KOPT-K1 (cell line): ENCODE measurements around the gene HPF1.
"Not testable (repeated sequence)": the region's sequence is repeated elsewhere in the genome, so short reads cannot be mapped to it uniquely, and the experiment has no call there.

Experiments used
- H3K27ac ChIP-seq: fragments of 200-600 bp; sonication (generic); 2 replicates; pipeline ENCODE4 v1.5.1; 2016; ENCODE audit warnings: antibody characterized with exemption, mild to moderate bottlenecking, low read depth, low read length; ENCODE audit not compliant: poor library complexity, severe bottlenecking
- H3K36me3 ChIP-seq: fragments of 200-600 bp; sonication (generic); 2 replicates; pipeline ENCODE4 v1.5.1; 2017; ENCODE audit warnings: antibody characterized with exemption, mild to moderate bottlenecking, low read length, moderate library complexity; ENCODE audit not compliant: insufficient read depth
- H3K9me3 ChIP-seq: fragments of 200-600 bp; sonication (generic); 2 replicates; pipeline ENCODE4 v1.5.1; 2017; ENCODE audit warnings: antibody characterized with exemption, low read length, mild to moderate bottlenecking; ENCODE audit not compliant: insufficient read depth, poor library complexity, severe bottlenecking

The HPF1 gene

GRCh38 chr4:169765835-169766234 is 8.1 kb upstream of the HPF1 start:
- Histone ChIP-seq H3K36me3 (no peaks in the 10 kb centered on the region), H3K9me3 (no peaks in the 10 kb centered on the region), H3K27ac (no peak overlapping the region)

- Histone ChIP-seq H3K36me3 (no peaks in the 10 kb centered on the region), H3K27ac (no peak overlapping the region), H3K9me3 (no peaks in the 10 kb centered on the region)
Observed at GRCh38 chr4:169761846-169762245, 4.1 kb upstream of the HPF1 start.

- H3K27ac ChIP-seq = no peak overlapping the region
- peaks cover 4% of the 10 kb centered on the region; the same call in 1 of the 2 replicates for H3K36me3 ChIP-seq
- H3K9me3 ChIP-seq = no peaks in the 10 kb centered on the region
Observed at GRCh38 chr4:169758401-169758962, 738 bp upstream of the HPF1 start.

- H3K27ac ChIP-seq = peak overlapping the region; percentile 74
- H3K9me3 ChIP-seq = no peaks in the 10 kb centered on the region
- H3K36me3 ChIP-seq = peaks cover 18% of the 10 kb centered on the region
Observed at GRCh38 chr4:169756971-169757574, 671 bp downstream of the HPF1 start.

GRCh38 chr4:169745291-169745690 is 12.5 kb downstream of the HPF1 start:
- no peaks in the 10 kb centered on the region for H3K9me3 ChIP-seq
- no peak overlapping the region for H3K27ac ChIP-seq
- peaks cover 76% of the 10 kb centered on the region for H3K36me3 ChIP-seq

- peaks cover 74% of the 10 kb centered on the region for H3K36me3 ChIP-seq
- no peak overlapping the region for H3K27ac ChIP-seq
- H3K9me3 ChIP-seq = no peaks in the 10 kb centered on the region
Observed at GRCh38 chr4:169744601-169745000, 13.1 kb downstream of the HPF1 start.

GRCh38 chr4:169741569-169741968 is 16.2 kb downstream of the HPF1 start:
- H3K27ac ChIP-seq = no peak overlapping the region
- no peaks in the 10 kb centered on the region for H3K9me3 ChIP-seq
- H3K36me3 ChIP-seq = peaks cover 70% of the 10 kb centered on the region

- H3K9me3 ChIP-seq, H3K27ac ChIP-seq: not testable (repeated sequence)
- peaks cover 72% of the 10 kb centered on the region for H3K36me3 ChIP-seq
Observed at GRCh38 chr4:169738604-169739003, 19.1 kb downstream of the HPF1 start.

- Histone ChIP-seq H3K36me3 (peaks cover 68% of the 10 kb centered on the region), H3K9me3 (no peaks in the 10 kb centered on the region), H3K27ac (no peak overlapping the region)
Observed at GRCh38 chr4:169730564-169730963, 27.2 kb downstream of the HPF1 start.

GRCh38 chr4:169727616-169728015 is 30.1 kb downstream of the HPF1 start:
- H3K27ac ChIP-seq = no peak overlapping the region
- H3K9me3 ChIP-seq = no peaks in the 10 kb centered on the region
- H3K36me3 ChIP-seq = peaks cover 46% of the 10 kb centered on the region

- Histone ChIP-seq H3K9me3 (no peaks in the 10 kb centered on the region), H3K36me3 (peaks cover 49% of the 10 kb centered on the region), H3K27ac (no peak overlapping the region)
Observed at GRCh38 chr4:169724260-169724659, 33.5 kb downstream of the HPF1 start.

GRCh38 chr4:169723207-169723965 is 34.4 kb downstream of the HPF1 start:
- Histone ChIP-seq H3K9me3 (no peaks in the 10 kb centered on the region), H3K36me3 (peaks cover 49% of the 10 kb centered on the region), H3K27ac (no peak overlapping the region)

- H3K36me3 ChIP-seq = peaks cover 56% of the 10 kb centered on the region
- no peak overlapping the region for H3K27ac ChIP-seq
- no peaks in the 10 kb centered on the region for H3K9me3 ChIP-seq
Observed at GRCh38 chr4:169720529-169720928, 37.2 kb downstream of the HPF1 start.

GRCh38 chr4:169716677-169717076 is 41.1 kb downstream of the HPF1 start:
- Histone ChIP-seq H3K9me3 (no peaks in the 10 kb centered on the region), H3K36me3 (peaks cover 89% of the 10 kb centered on the region), H3K27ac (no peak overlapping the region)

- H3K9me3 ChIP-seq = no peaks in the 10 kb centered on the region
- no peak overlapping the region for H3K27ac ChIP-seq
- peaks cover 89% of the 10 kb centered on the region for H3K36me3 ChIP-seq
Observed at GRCh38 chr4:169715826-169716225, 41.9 kb downstream of the HPF1 start.
